Fibroblast of skin of left quadriceps (primary cell): ENCODE results near the gene B4GALT6.

ENCODE experiments used
- DNase-seq, 2 experiments: peaks; one replicate each; pipeline ENCODE4 v3.0.0-alpha.2; 2013; ENCODE audit warnings: low read depth in 2 of 2

The B4GALT6 gene

GRCh38 chr18:31659576-31660177, 24.7 kb downstream of the B4GALT6 start:
- DNase-seq = no peak

- no peak for DNase-seq
Observed at GRCh38 chr18:31658670-31659575, 25.5 kb downstream of the B4GALT6 start.

- no peak for DNase-seq
Observed at GRCh38 chr18:31657823-31658669, 26.3 kb downstream of the B4GALT6 start.

- DNase-seq = no peak
Observed at GRCh38 chr18:31656754-31657153, 27.6 kb downstream of the B4GALT6 start.

GRCh38 chr18:31655354-31655753, 29.0 kb downstream of the B4GALT6 start:
- no peak for DNase-seq

GRCh38 chr18:31652877-31653276, 31.5 kb downstream of the B4GALT6 start:
- DNase-seq = no peak

GRCh38 chr18:31652357-31652756, 32.0 kb downstream of the B4GALT6 start:
- no peak for DNase-seq

GRCh38 chr18:31651369-31651768, 33.0 kb downstream of the B4GALT6 start:
- DNase-seq = no peak

GRCh38 chr18:31649978-31650719, 34.2 kb downstream of the B4GALT6 start:
- no peak for DNase-seq

GRCh38 chr18:31649449-31649848, 34.9 kb downstream of the B4GALT6 start:
- no peak for DNase-seq

GRCh38 chr18:31648966-31649429, 35.4 kb downstream of the B4GALT6 start:
- DNase-seq = no peak

- DNase-seq = no peak
Observed at GRCh38 chr18:31648458-31648857, 35.9 kb downstream of the B4GALT6 start.

- no peak for DNase-seq
Observed at GRCh38 chr18:31647127-31647753, 37.1 kb downstream of the B4GALT6 start.

- DNase-seq = no peak
Observed at GRCh38 chr18:31646332-31647126, 37.9 kb downstream of the B4GALT6 start.

- DNase-seq = no peak
Observed at GRCh38 chr18:31645411-31645810, 39.0 kb downstream of the B4GALT6 start.

GRCh38 chr18:31643003-31643402, 41.4 kb downstream of the B4GALT6 start:
- DNase-seq = peak in 1 of 2 experiments; percentile 8

GRCh38 chr18:31637445-31637844, 46.9 kb downstream of the B4GALT6 start:
- DNase-seq = no peak

- DNase-seq = no peak
Observed at GRCh38 chr18:31636387-31636786, 48.0 kb downstream of the B4GALT6 start.

- no peak for DNase-seq
Observed at GRCh38 chr18:31634331-31634713, 50.1 kb downstream of the B4GALT6 start.
